Stomach (tissue), 4 donors: ENCODE results near the gene KCNJ4.

ENCODE experiments used
- POLR2A ChIP-seq, 4 donors: fragments of 450-650 bp; IDR thresholded peaks; one replicate each; pipeline ENCODE4 v1.6.1; 2016; ENCODE audit warnings: antibody characterized with exemption in 4 of 4, control low read depth in 2 of 4, mild to moderate bottlenecking in 1 of 4, moderate library complexity in 1 of 4
- POLR2AphosphoS5 ChIP-seq, 3 donors: sonication (generic); formaldehyde crosslinking; IDR thresholded peaks; one replicate each; pipeline ENCODE4 v1.6.1; 2016; ENCODE audit warnings: antibody characterized with exemption in 3 of 3

DNA sequence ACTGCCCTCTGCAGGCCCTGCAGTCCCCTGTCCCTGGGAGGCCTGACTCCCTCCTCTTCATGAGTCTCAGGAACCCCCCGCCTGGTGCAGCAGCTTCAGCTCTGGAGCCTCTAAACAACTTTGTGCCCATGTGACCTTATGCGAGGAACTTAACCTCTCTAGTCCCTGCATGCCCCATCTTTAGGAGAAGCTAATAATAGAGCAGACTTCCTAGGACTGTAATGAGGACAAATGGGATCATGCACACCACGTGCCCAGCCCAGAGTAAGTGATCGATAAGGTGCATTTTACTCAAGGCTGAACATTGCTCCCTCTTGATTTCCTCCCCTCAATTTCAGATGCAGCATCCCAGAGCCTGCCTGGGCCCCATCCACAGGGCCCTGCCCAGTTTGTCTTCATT is 19.0 kb downstream of the KCNJ4 start:
- no peak for TF ChIP-seq POLR2AphosphoS5 (IDR thresholded peaks at IDR 0.05)
- TF ChIP-seq POLR2A (IDR thresholded peaks at IDR 0.05), result no peak
